HepG2 (cell line): Measurements from ENCODE around the gene INHBC. TPM values are rescaled to one million over a fixed set of nuclear protein-coding genes. Genes with fewer than 3 reads are reported as not detected.

Experiments used
- EEA1 ChIP-seq: sonication (generic); formaldehyde crosslinking; IDR thresholded peaks from 2 replicates; pipeline ENCODE4 v1.5.1; 2020; ENCODE audit warnings: mild to moderate bottlenecking, missing genetic modification reagents, borderline replicate concordance
- EED ChIP-seq: sonication (generic); formaldehyde crosslinking; IDR thresholded peaks from 2 replicates; pipeline ENCODE4 v1.5.0; 2020; ENCODE audit warnings: mild to moderate bottlenecking, missing genetic modification reagents
- ETV6 ChIP-seq: sonication (generic); formaldehyde crosslinking; conservative IDR thresholded peaks from 2 replicates; pipeline ENCODE4 v1.4.0; 2020; ENCODE audit warnings: missing genetic modification reagents
- FOXC1 ChIP-seq: sonication (generic); formaldehyde crosslinking; IDR thresholded peaks from 2 replicates; pipeline ENCODE4 v1.8.0; 2022; ENCODE audit warnings: mild to moderate bottlenecking, missing genetic modification reagents, borderline replicate concordance
- KLF6 ChIP-seq: IDR thresholded peaks from 2 replicates; pipeline ENCODE4 v1.8.0; 2016; ENCODE audit warnings: missing biosample characterization, missing genetic modification reagents
- MXI1 ChIP-seq: IDR thresholded peaks from 3 replicates; pipeline ENCODE4 v1.6.1; 2012; ENCODE audit warnings: low read depth, low read length, inconsistent platforms, borderline replicate concordance
- PAXIP1 ChIP-seq: sonication (generic); formaldehyde crosslinking; conservative IDR thresholded peaks from 2 replicates; pipeline ENCODE4 v1.4.0; 2020; ENCODE audit warnings: mild to moderate bottlenecking, missing genetic modification reagents, moderate library complexity
- RNF2 ChIP-seq: fragments of 450-650 bp; conservative IDR thresholded peaks from 2 replicates; pipeline ENCODE4 v1.6.1; 2016; ENCODE audit warnings: low read depth
- SOX5 ChIP-seq: IDR thresholded peaks from 2 replicates; pipeline ENCODE4 v1.6.1; 2016; ENCODE audit warnings: borderline replicate concordance
- SP140L ChIP-seq: sonication (generic); formaldehyde crosslinking; IDR thresholded peaks from 2 replicates; pipeline ENCODE4 v1.4.0; 2020; ENCODE audit warnings: missing genetic modification reagents, borderline replicate concordance
- TCF12 ChIP-seq, 2 experiments: fragments of 450-650 bp in 1 of 2; sonication (generic) in 1 of 2; formaldehyde crosslinking in 1 of 2; IDR thresholded peaks; 2 replicates each; pipeline versions ENCODE4 v1.6.1 to v1.8.0; 2017 to 2022; ENCODE audit warnings: antibody characterized with exemption in 1 of 2, mild to moderate bottlenecking in 1 of 2, missing genetic modification reagents in 1 of 2, moderate library complexity in 1 of 2
- YEATS2 ChIP-seq: sonication (generic); formaldehyde crosslinking; IDR thresholded peaks from 2 replicates; pipeline ENCODE4 v1.4.0; 2020; ENCODE audit warnings: missing genetic modification reagents, borderline replicate concordance
- ZBTB46 ChIP-seq: sonication (generic); formaldehyde crosslinking; IDR thresholded peaks from 2 replicates; pipeline ENCODE4 v1.4.0; 2020; ENCODE audit warnings: mild to moderate bottlenecking, missing genetic modification reagents, borderline replicate concordance
- ZNF274 ChIP-seq: sonication (generic); formaldehyde crosslinking; IDR thresholded peaks from 2 replicates; pipeline ENCODE4 v1.5.1; 2020; ENCODE audit warnings: mild to moderate bottlenecking, missing genetic modification reagents
- ZNF382 ChIP-seq: sonication (generic); formaldehyde crosslinking; IDR thresholded peaks from 2 replicates; pipeline ENCODE4 v1.5.0; 2020; ENCODE audit warnings: missing genetic modification reagents, mild to moderate bottlenecking, borderline replicate concordance
- ZNF687 ChIP-seq: sonication (generic); formaldehyde crosslinking; IDR thresholded peaks from 2 replicates; pipeline ENCODE4 v1.5.1; 2020; ENCODE audit warnings: mild to moderate bottlenecking, missing genetic modification reagents, moderate library complexity
- ZNF737 ChIP-seq: sonication (generic); formaldehyde crosslinking; IDR thresholded peaks from 2 replicates; pipeline ENCODE4 v1.5.0; 2020; ENCODE audit warnings: missing genetic modification reagents, mild to moderate bottlenecking, borderline replicate concordance
- ZNF782 ChIP-seq: sonication (generic); formaldehyde crosslinking; IDR thresholded peaks from 2 replicates; pipeline ENCODE4 v1.4.0; 2020; ENCODE audit warnings: missing genetic modification reagents, mild to moderate bottlenecking, borderline replicate concordance
- ZSCAN22 ChIP-seq: sonication (generic); formaldehyde crosslinking; IDR thresholded peaks from 2 replicates; pipeline ENCODE4 v1.4.0; 2020; ENCODE audit warnings: mild to moderate bottlenecking, missing genetic modification reagents
- polyA plus RNA-seq, 8 experiments: library from polyadenylated mRNA; depleted of rRNA in 3 of 8; stranded (reverse) in 7 of 8; unstranded in 1 of 8; fragments of >200 nt; fragmentation: Illumina TruSeq in 4 of 8; extraction: Trizol in 4 of 8; gene quantifications; 2 replicates each; pipeline versions ENCODE4 v1.2.1 to v1.2.3, GENCODE V29; 2011 to 2016; ENCODE audit warnings: low read depth in 4 of 8, missing spikeins in 1 of 8, mixed read lengths in 1 of 8; ENCODE audit not compliant: insufficient read depth in 1 of 8
- total RNA-seq, 5 experiments: library from RNA; depleted of rRNA; stranded (reverse); fragments of >200 nt; fragmentation: Illumina TruSeq; extraction: Trizol; gene quantifications; 2 replicates each; pipeline ENCODE4 v1.2.3, GENCODE V29; 2016; ENCODE audit warnings: low read depth in 1 of 5

Gene INHBC
- total and polyA plus RNA-seq, 2 of the 13 experiments (the other 11 are each of a cell fraction or from before 2014, with no cell fraction given) = 1.8 to 13.8 TPM

- TF ChIP-seq PAXIP1 (CRISPR knock-in tag) = peak; percentile 95
- no peak for TF ChIP-seq ZBTB46 (CRISPR knock-in tag)
- peak; percentile 92; the same call in 2 of the 3 replicates for TF ChIP-seq MXI1
- peak; percentile 58; the same call in 1 of the 2 replicates for TF ChIP-seq SOX5
- peak; percentile 12; the same call in 1 of the 2 replicates for TF ChIP-seq ZNF274 (CRISPR knock-in tag)
- TF ChIP-seq ZNF382 (CRISPR knock-in tag) = no peak
- TF ChIP-seq FOXC1 (CRISPR knock-in tag) = peak; percentile 46; the same call in 1 of the 2 replicates
- no peak; the same call in 1 of the 2 replicates for TF ChIP-seq ZSCAN22 (CRISPR knock-in tag)
- peak; percentile 60; the same call in 1 of the 2 replicates for TF ChIP-seq ZNF782
- TF ChIP-seq ZNF737 = no peak
- TF ChIP-seq ETV6 (CRISPR knock-in tag) = no peak
- 0 out of 2 replicates have a peak, but pooled peaks have one; percentile 24 for TF ChIP-seq RNF2
- peak; percentile 98 for TF ChIP-seq ZNF687
- no peak for TF ChIP-seq EEA1 (CRISPR knock-in tag)
- no peak for TF ChIP-seq EED
- TF ChIP-seq YEATS2 (CRISPR knock-in tag) = peak; percentile 53; the same call in 1 of the 2 replicates
- no peak for TF ChIP-seq SP140L
- TF ChIP-seq KLF6 (CRISPR knock-in tag) = peak; percentile 80; the same call in 1 of the 2 replicates
- TF ChIP-seq TCF12 (IDR thresholded peaks at IDR 0.05) = no peak
- 0 out of 2 replicates have a peak, but pooled peaks have one; percentile 73 for TF ChIP-seq TCF12 (CRISPR knock-in tag; IDR thresholded peaks at IDR 0.05)
Observed at GRCh38 chr12:57454566-57455373, 20.2 kb downstream of the INHBC start, which contains the start of gene INHBE (continued).
